ENCODE results near the gene ST7L.
"Not testable (repeated sequence)": the region's sequence is repeated elsewhere in the genome, so short reads cannot be mapped to it uniquely, and the experiment has no call there.

The ST7L gene

DNA sequence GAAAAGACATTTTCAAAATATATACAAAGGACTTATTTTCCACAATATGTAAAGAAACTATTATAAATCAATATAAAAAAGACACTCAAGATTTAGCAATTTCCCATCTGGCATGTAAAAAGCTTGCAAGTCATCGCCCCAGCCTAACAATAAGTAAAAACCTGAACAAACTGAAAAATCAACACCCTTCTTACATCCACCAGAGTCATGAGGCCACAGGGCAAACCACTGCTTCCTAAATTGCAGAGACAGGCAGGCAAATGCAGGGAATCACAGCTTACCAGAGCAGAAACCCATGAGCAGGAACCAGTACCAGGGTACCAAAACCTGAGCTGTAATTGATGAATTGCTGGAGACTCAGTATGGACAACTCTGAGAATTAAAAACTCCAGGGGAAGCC, 126.9 kb downstream of the ST7L start:
- DNase-seq (ENCODE audit: low read depth), result no peak

DNA sequence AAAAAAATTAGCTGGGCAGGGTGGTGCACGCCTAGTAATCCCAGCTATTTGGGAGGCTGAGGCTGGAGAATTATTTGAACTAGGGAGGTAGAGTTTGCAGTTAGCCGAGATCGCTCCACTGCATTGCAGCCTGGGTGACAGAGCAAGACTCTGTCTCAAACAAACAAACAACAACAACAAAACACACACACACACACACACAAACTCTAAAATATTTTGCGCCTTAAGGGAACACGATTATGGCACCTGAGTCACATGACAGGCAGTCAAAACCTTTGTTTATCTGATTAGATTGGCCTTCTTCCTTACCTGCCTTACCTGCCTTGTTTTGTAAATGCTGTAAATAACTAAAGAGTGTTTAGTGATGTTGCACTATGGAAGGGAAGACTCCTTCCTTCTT, 130.8 kb downstream of the ST7L start:
- no peak for DNase-seq (ENCODE audit: low read depth)

DNA sequence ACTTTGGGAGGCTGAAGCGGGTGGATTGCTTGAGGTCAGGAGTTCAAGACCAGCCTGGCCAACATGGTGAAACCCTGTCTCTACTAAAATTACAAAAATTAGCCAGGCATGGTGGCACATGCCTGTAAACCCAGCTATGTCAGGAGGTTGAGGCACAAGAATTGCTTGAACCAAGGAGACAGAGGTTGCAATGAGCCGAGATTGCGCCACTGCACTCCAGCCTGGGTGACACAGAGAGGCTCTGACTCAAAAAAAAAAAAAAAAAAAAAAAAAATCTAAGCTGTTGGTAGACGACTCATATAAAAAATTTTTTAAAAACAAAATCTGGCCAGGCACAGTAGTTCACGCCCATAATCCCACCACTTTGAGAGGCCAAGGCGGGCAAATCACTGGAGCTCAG, 131.3 kb downstream of the ST7L start:
- DNase-seq (ENCODE audit: low read depth), result not testable (repeated sequence)

DNA sequence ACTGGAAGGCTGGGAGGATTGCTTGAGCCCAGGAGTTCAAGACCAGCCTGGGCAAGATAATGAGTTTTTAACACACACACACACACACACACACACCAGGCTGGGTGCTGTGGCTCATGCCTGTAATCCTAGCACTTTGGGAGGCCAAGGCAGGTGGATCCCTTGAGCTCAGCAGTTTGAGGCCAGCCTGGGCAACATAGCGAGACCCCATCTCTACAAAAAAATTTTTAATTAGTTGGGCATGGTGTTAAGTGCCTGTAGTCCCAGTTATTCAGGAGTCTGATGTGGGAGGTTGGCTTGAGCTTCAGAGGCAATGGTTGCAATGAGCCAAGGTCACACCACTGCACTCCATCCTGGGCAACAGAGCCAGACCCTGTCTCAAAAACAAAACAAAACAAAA, 132.9 kb downstream of the ST7L start:
- not testable (repeated sequence) for DNase-seq (ENCODE audit: low read depth)

DNA sequence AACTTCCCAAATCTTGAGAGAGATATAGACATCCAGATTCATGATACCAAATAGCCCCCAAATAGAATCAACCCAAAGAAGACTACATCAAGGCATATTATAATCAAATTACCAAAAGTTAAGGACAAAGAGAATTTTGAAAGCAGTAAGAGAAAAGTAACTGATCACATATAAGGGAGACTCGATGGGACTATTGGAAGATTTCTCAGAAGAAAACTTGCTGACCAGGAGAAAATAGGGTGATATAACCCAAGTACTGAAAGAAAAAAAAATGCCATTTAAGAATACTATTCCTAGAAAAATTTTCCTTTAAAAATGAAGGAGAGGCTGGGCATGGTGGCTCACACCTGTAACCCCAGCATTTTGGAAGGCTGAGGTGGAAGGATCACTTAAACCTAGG, 140.6 kb downstream of the ST7L start:
- DNase-seq (ENCODE audit: low read depth), result no peak

DNA sequence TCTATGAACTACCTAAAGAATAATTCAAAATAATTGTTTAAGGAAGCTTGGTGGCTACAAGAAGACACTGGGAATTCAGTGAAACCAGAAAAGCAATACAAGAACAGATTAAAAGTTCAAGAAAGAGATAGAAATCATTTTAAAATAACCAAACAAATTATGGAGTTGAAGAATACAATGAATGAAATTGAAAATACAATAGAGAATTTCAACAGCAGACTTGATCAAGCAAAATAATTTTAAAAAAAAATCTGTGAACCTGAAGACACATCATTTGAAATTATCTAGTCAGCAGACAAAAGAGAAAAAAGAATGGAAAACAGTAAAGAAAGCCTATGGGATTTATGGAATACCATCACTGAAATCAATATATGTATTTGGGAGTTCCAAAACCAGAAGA, 141.4 kb downstream of the ST7L start:
- DNase-seq (ENCODE audit: low read depth), result no peak
